H9 (cell line): ENCODE measurements around the gene SORBS1. TPM values are rescaled to one million over a fixed set of nuclear protein-coding genes. Genes with fewer than 3 reads are reported as not detected.

Experiments
- DNase-seq: peaks from one replicate; pipeline ENCODE4 v3.0.0-alpha.2; 2017
- H2AFZ ChIP-seq: one replicate; pipeline ENCODE4 v1.6.1; 2013; ENCODE audit warnings: mild to moderate bottlenecking, low read length, control low read depth, moderate library complexity
- H2AK5ac ChIP-seq: 2 replicates; pipeline ENCODE4 v1.6.1; 2013; ENCODE audit warnings: low read length, control low read depth, mixed read lengths; ENCODE audit not compliant: insufficient read length
- H2BK120ac ChIP-seq: one replicate; pipeline ENCODE4 v1.6.1; 2013; ENCODE audit warnings: low read depth, mild to moderate bottlenecking, low read length, control low read depth, inconsistent platforms; ENCODE audit not compliant: poor library complexity, severe bottlenecking
- H2BK12ac ChIP-seq: 2 replicates; pipeline ENCODE4 v1.6.1; 2013; ENCODE audit warnings: low read length, control low read depth, mixed read lengths, low read depth; ENCODE audit not compliant: insufficient read length
- H2BK15ac ChIP-seq: 2 replicates; pipeline ENCODE4 v1.6.1; 2013; ENCODE audit warnings: low read depth, low read length, control low read depth
- H2BK20ac ChIP-seq: one replicate; pipeline ENCODE4 v1.6.1; 2013; ENCODE audit warnings: low read depth, mild to moderate bottlenecking, low read length, control low read depth, inconsistent platforms; ENCODE audit not compliant: poor library complexity, severe bottlenecking
- H2BK5ac ChIP-seq: 2 replicates; pipeline ENCODE4 v1.6.1; 2013; ENCODE audit warnings: low read length, control low read depth, mixed read lengths; ENCODE audit not compliant: insufficient read length
- H3K14ac ChIP-seq: 2 replicates; pipeline ENCODE4 v1.6.1; 2013; ENCODE audit warnings: low read length, control low read depth; ENCODE audit not compliant: insufficient read depth
- H3K18ac ChIP-seq: 2 replicates; pipeline ENCODE4 v1.6.1; 2013; ENCODE audit warnings: low read depth, mild to moderate bottlenecking, mixed read lengths, low read length, control low read depth; ENCODE audit not compliant: insufficient read length
- H3K23ac ChIP-seq: 2 replicates; pipeline ENCODE4 v1.6.1; 2013; ENCODE audit warnings: low read length, control low read depth, mixed read lengths, low read depth; ENCODE audit not compliant: insufficient read length
- H3K23me2 ChIP-seq: 2 replicates; pipeline ENCODE4 v1.6.1; 2013; ENCODE audit warnings: low read depth, mild to moderate bottlenecking, mixed read lengths, low read length, control low read depth; ENCODE audit not compliant: insufficient read length, poor library complexity, severe bottlenecking
- H3K27ac ChIP-seq: 2 replicates; pipeline ENCODE4 v1.5.1; 2013; ENCODE audit warnings: low read length, control low read depth, mixed read lengths, low read depth; ENCODE audit not compliant: insufficient read length
- H3K27me3 ChIP-seq: 2 replicates; pipeline ENCODE4 v1.6.1; 2013; ENCODE audit warnings: low read length, control low read depth, inconsistent platforms; ENCODE audit not compliant: insufficient read depth
- H3K4ac ChIP-seq: 2 replicates; pipeline ENCODE4 v1.6.1; 2013; ENCODE audit warnings: low read depth, mild to moderate bottlenecking, control low read depth, inconsistent platforms, low read length, moderate library complexity
- H3K4me1 ChIP-seq: 2 replicates; pipeline ENCODE4 v1.6.1; 2013; ENCODE audit warnings: low read length, control low read depth, inconsistent platforms; ENCODE audit not compliant: insufficient read depth
- H3K4me2 ChIP-seq: 2 replicates; pipeline ENCODE4 v1.6.1; 2013; ENCODE audit warnings: low read length, control low read depth, mixed read lengths; ENCODE audit not compliant: insufficient read length, insufficient read depth
- H3K56ac ChIP-seq: 2 replicates; pipeline ENCODE4 v1.6.1; 2013; ENCODE audit warnings: low read depth, mild to moderate bottlenecking, mixed read lengths, low read length, control low read depth; ENCODE audit not compliant: insufficient read length
- H3K79me1 ChIP-seq: 2 replicates; pipeline ENCODE4 v1.6.1; 2013; ENCODE audit warnings: low read depth, mild to moderate bottlenecking, moderate library complexity, low read length, control low read depth, inconsistent platforms; ENCODE audit not compliant: insufficient read depth, poor library complexity, severe bottlenecking
- H3K79me2 ChIP-seq: 2 replicates; pipeline ENCODE4 v1.6.1; 2013; ENCODE audit warnings: low read length, control low read depth, inconsistent platforms; ENCODE audit not compliant: insufficient read depth
- H3K9ac ChIP-seq: 2 replicates; pipeline ENCODE4 v1.6.1; 2013; ENCODE audit warnings: low read length, control low read depth, mixed read lengths; ENCODE audit not compliant: insufficient read length; ENCODE audit errors: extremely low read depth
- H3K9me3 ChIP-seq: one replicate; pipeline ENCODE4 v1.6.1; 2013; ENCODE audit warnings: low read depth, low read length, inconsistent platforms; ENCODE audit not compliant: control insufficient read depth
- H3T11ph ChIP-seq: one replicate; pipeline ENCODE4 v1.6.1; 2013; ENCODE audit warnings: mild to moderate bottlenecking, low read length, control low read depth, inconsistent platforms
- H4K20me1 ChIP-seq: one replicate; pipeline ENCODE4 v1.6.1; 2013; ENCODE audit not compliant: control insufficient read depth, insufficient read length, insufficient read depth
- H4K5ac ChIP-seq: 2 replicates; pipeline ENCODE4 v1.6.1; 2013; ENCODE audit warnings: low read depth, mild to moderate bottlenecking, mixed read lengths, low read length, control low read depth; ENCODE audit not compliant: insufficient read length
- H4K8ac ChIP-seq: replicated peaks from 2 replicates; pipeline ENCODE4 v1.6.1; 2013; ENCODE audit warnings: low read length, control low read depth, mixed read lengths, low read depth; ENCODE audit not compliant: insufficient read length
- H4K91ac ChIP-seq: 2 replicates; pipeline ENCODE4 v1.6.1; 2013; ENCODE audit warnings: low read depth, mild to moderate bottlenecking, moderate library complexity, mixed read lengths, low read length, control low read depth; ENCODE audit not compliant: insufficient read length
- H3K27ac Mint-ChIP-seq, 3 experiments: 2 replicates in 2 of 3; 3 replicates in 1 of 3; pipeline ENCODE4 v1.8.0; 2020 to 2021; ENCODE audit warnings: mixed read lengths in 3 of 3, mild to moderate bottlenecking in 1 of 3, moderate library complexity in 1 of 3
- H3K27me3 Mint-ChIP-seq: 2 replicates; pipeline ENCODE4 v1.8.0; 2021; ENCODE audit warnings: low read depth, mild to moderate bottlenecking, moderate library complexity, mixed read lengths
- H3K36me3 Mint-ChIP-seq, 3 experiments: 2 replicates in 2 of 3; 3 replicates in 1 of 3; pipeline ENCODE4 v1.8.0; 2020 to 2021; ENCODE audit warnings: low read depth in 3 of 3, mixed read lengths in 3 of 3; ENCODE audit not compliant: insufficient read depth in 1 of 3
- H3K4me1 Mint-ChIP-seq, 2 experiments: 2 replicates each; pipeline ENCODE4 v1.8.0; 2020; ENCODE audit warnings: mixed read lengths in 2 of 2
- H3K4me3 Mint-ChIP-seq, 2 experiments: 2 replicates in 1 of 2; 3 replicates in 1 of 2; pipeline ENCODE4 v1.8.0; 2020 to 2021; ENCODE audit warnings: mild to moderate bottlenecking in 2 of 2, mixed read lengths in 2 of 2, moderate library complexity in 1 of 2
- H3K9me3 Mint-ChIP-seq, 2 experiments: 2 replicates in 1 of 2; 3 replicates in 1 of 2; pipeline ENCODE4 v1.8.0; 2020; ENCODE audit warnings: mild to moderate bottlenecking in 2 of 2, mixed read lengths in 2 of 2, moderate library complexity in 1 of 2
- CTCF ChIP-seq: fragments of 200-600 bp; sonication (generic); conservative IDR thresholded peaks from 3 replicates; pipeline ENCODE4 v1.8.0; 2021; ENCODE audit warnings: antibody characterized with exemption, mild to moderate bottlenecking
- WGBS: extraction: QIAGEN DNeasy Blood & Tissue Kit; methylation state at CpG from one replicate; pipeline ENCODE4 v1.1.7; 2013; ENCODE audit warnings: missing lambda C conversion rate, low lambda C conversion rate, mixed read lengths; ENCODE audit not compliant: insufficient read length; ENCODE audit errors: extremely low coverage; 5-methylcytosine and 5-hydroxymethylcytosine counted together
- total RNA-seq: library from RNA; stranded (reverse); gene quantifications from 2 replicates; pipeline ENCODE4 v1.2.1, GENCODE V29; 2021

The SORBS1 gene
- total RNA-seq, 1 experiment from 2014 or later = 24.3 TPM

DNA sequence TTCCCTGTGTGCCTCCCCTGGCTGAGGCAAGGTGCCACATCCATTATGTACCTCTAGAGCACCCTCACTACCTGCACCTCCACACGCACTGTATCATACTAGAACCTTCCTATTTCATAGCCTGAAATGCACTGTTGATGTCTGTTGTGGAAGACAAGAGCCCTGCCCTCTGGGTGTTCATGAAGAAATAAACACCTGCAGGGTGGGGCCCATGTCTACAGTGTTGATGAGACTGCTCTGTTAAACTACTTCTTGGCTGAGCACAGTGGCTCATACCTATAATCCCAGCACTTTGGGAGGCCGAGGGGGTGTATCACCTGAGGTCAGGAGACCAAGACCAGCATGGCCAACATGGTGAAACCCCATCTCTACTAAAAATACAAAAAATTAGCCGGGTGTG is 14.0 kb downstream of the SORBS1 start:
- no peaks in the 10 kb centered on the region for H3K27me3 ChIP-seq
- no peaks in the 10 kb centered on the region for H3K9me3 ChIP-seq
- no peaks in the 10 kb centered on the region for H3K9me3 Mint-ChIP-seq
- no peak overlapping the region for H3T11ph ChIP-seq
- H3K23me2 ChIP-seq = no peaks in the 10 kb centered on the region
- H4K8ac ChIP-seq = no peak overlapping the region
- H3K27ac ChIP-seq = no peak overlapping the region
- peaks cover 57 to 70% of the 10 kb centered on the region in 2 experiments for H3K4me1 Mint-ChIP-seq
- H3K23ac ChIP-seq = no peak overlapping the region
- H3K14ac ChIP-seq = no peak overlapping the region
- no peak overlapping the region for H3K56ac ChIP-seq
- H3K18ac ChIP-seq = no peak overlapping the region
- no CpG with 5 or more reads among the region's 3 CpGs for WGBS
- H4K20me1 ChIP-seq = no peaks in the 10 kb centered on the region
- H2AFZ ChIP-seq = no peak overlapping the region
- H2BK15ac ChIP-seq = no peak overlapping the region
- H3K27me3 Mint-ChIP-seq = no peaks in the 10 kb centered on the region; the same call in 1 of the 2 replicates
- no peak overlapping the region for H4K5ac ChIP-seq
- H2BK120ac ChIP-seq = no peak overlapping the region
- peak overlapping the region; percentile 17 for H2AK5ac ChIP-seq
- H3K79me1 ChIP-seq = peaks cover 11% of the 10 kb centered on the region
- TF ChIP-seq CTCF = no peak
- peaks cover 9% of the 10 kb centered on the region; the same call in 1 of the 2 replicates for H3K79me2 ChIP-seq
- H3K36me3 Mint-ChIP-seq = 0 out of 7 replicates have a peak, but pooled peaks cover 0 to 3% (median 0%) of the 10 kb centered on the region in 3 experiments
- H3K4me3 Mint-ChIP-seq = no peak overlapping the region
- H2BK5ac ChIP-seq = no peak overlapping the region
- no peak for DNase-seq
- no peak overlapping the region for H3K9ac ChIP-seq
- H3K4me1 ChIP-seq = peaks cover 15% of the 10 kb centered on the region; the same call in 1 of the 2 replicates
- no peak overlapping the region for H2BK12ac ChIP-seq
- H2BK20ac ChIP-seq = no peak overlapping the region
- H4K91ac ChIP-seq = no peak overlapping the region
- H3K27ac Mint-ChIP-seq = peak overlapping the region in 1 of 3 experiments; percentile 15; a peak in 1 of 7 replicates
- no peak overlapping the region for H3K4me2 ChIP-seq
- H3K4ac ChIP-seq = no peak overlapping the region
